Endodermal cell (in vitro differentiated cells): Measurements from ENCODE around the gene FH. TPM values are rescaled to one million over a fixed set of nuclear protein-coding genes. Genes with fewer than 3 reads are reported as not detected.

Source experiments
- DNase-seq: peaks from one replicate; pipeline ENCODE4 v3.0.0-alpha.2; 2017
- H3K27ac ChIP-seq: 2 replicates; pipeline ENCODE4 v1.5.1; 2013; ENCODE audit warnings: mild to moderate bottlenecking, low read depth, low read length, moderate library complexity
- H3K27me3 ChIP-seq: 2 replicates; pipeline ENCODE4 v1.6.1; 2013; ENCODE audit warnings: mild to moderate bottlenecking, low read length, moderate library complexity; ENCODE audit not compliant: insufficient read depth, control insufficient read depth, poor library complexity, severe bottlenecking
- H3K36me3 ChIP-seq: 2 replicates; pipeline ENCODE4 v1.7.0; 2013; ENCODE audit warnings: mild to moderate bottlenecking, low read length, moderate library complexity; ENCODE audit not compliant: control insufficient read depth, insufficient read depth
- H3K4me1 ChIP-seq: one replicate; pipeline ENCODE4 v1.7.0; 2013; ENCODE audit warnings: low read length; ENCODE audit not compliant: control insufficient read depth, insufficient read depth
- H3K4me3 ChIP-seq: 2 replicates; pipeline ENCODE4 v1.5.1; 2013; ENCODE audit warnings: mild to moderate bottlenecking, low read length, moderate library complexity
- H3K9ac ChIP-seq: 2 replicates; pipeline ENCODE4 v1.6.1; 2013; ENCODE audit warnings: mild to moderate bottlenecking, low read length, moderate library complexity; ENCODE audit not compliant: poor library complexity, severe bottlenecking; ENCODE audit errors: extremely low read depth
- H3K9me3 ChIP-seq: 2 replicates; pipeline ENCODE4 v1.6.1; 2013; ENCODE audit warnings: mild to moderate bottlenecking, low read length, moderate library complexity; ENCODE audit not compliant: control insufficient read depth
- H3K27ac Mint-ChIP-seq: 2 replicates; pipeline ENCODE4 v1.8.0; 2020; ENCODE audit warnings: mixed read lengths
- H3K27me3 Mint-ChIP-seq: 2 replicates; pipeline ENCODE4 v1.8.0; 2021; ENCODE audit warnings: mild to moderate bottlenecking, mixed read lengths; ENCODE audit not compliant: insufficient read depth
- H3K36me3 Mint-ChIP-seq: 2 replicates; pipeline ENCODE4 v1.8.0; 2020; ENCODE audit warnings: low read depth, mixed read lengths
- H3K4me1 Mint-ChIP-seq: 2 replicates; pipeline ENCODE4 v1.8.0; 2020; ENCODE audit warnings: mixed read lengths
- H3K4me3 Mint-ChIP-seq: 2 replicates; pipeline ENCODE4 v1.8.0; 2020; ENCODE audit warnings: mild to moderate bottlenecking, moderate library complexity, mixed read lengths
- H3K9me3 Mint-ChIP-seq: 2 replicates; pipeline ENCODE4 v1.8.0; 2020; ENCODE audit warnings: mild to moderate bottlenecking, mixed read lengths
- WGBS, 2 experiments: methylation state at CpG; one replicate each; pipeline versions ENCODE4 v1.1.5 to v1.1.7; 2013; ENCODE audit warnings: missing lambda C conversion rate in 2 of 2, mixed read lengths in 1 of 2; ENCODE audit not compliant: insufficient coverage in 1 of 2, insufficient read length in 1 of 2; 5-methylcytosine and 5-hydroxymethylcytosine counted together
- total RNA-seq, 2 donors: library from RNA; stranded (reverse); fragmentation: NEBNext Ultra II Directional in 1 of 2; extraction: Animal tissue kit (Norgen Biotek cat#: 25700) in 1 of 2; gene quantifications; 2 replicates in 1 of 2; 3 replicates in 1 of 2; pipeline ENCODE4 v1.2.1, GENCODE V29; 2021
- TF ChIP-seq, protein P1 (sequence below): fragments of 200-600 bp; sonication (generic); conservative IDR thresholded peaks from 2 replicates; pipeline ENCODE4 v1.5.0; 2021; ENCODE audit warnings: antibody characterized with exemption, mild to moderate bottlenecking

Gene FH
- total RNA-seq, 2 donors from 2014 or later = 65.5 to 66.7 TPM

GRCh38 chr1:241473026-241473425, 46.5 kb downstream of the FH start:
- no peaks in the 10 kb centered on the region for H3K9me3 ChIP-seq
- Mint-ChIP-seq H3K4me3 (no peak overlapping the region), H3K9me3 (no peaks in the 10 kb centered on the region), H3K27ac (no peak overlapping the region), H3K4me1 (no peaks in the 10 kb centered on the region), H3K36me3 (no peaks in the 10 kb centered on the region), H3K27me3 (no peaks in the 10 kb centered on the region)
- H3K27me3 ChIP-seq = no peaks in the 10 kb centered on the region
- H3K27ac ChIP-seq = no peak overlapping the region
- WGBS, 2 experiments = 63 to 81% methylated on average over 1 of the region's 1 CpG
- H3K36me3 ChIP-seq = no peaks in the 10 kb centered on the region
- H3K9ac ChIP-seq = no peak overlapping the region
- H3K4me3 ChIP-seq = no peak overlapping the region
- TF ChIP-seq, protein P1, sequence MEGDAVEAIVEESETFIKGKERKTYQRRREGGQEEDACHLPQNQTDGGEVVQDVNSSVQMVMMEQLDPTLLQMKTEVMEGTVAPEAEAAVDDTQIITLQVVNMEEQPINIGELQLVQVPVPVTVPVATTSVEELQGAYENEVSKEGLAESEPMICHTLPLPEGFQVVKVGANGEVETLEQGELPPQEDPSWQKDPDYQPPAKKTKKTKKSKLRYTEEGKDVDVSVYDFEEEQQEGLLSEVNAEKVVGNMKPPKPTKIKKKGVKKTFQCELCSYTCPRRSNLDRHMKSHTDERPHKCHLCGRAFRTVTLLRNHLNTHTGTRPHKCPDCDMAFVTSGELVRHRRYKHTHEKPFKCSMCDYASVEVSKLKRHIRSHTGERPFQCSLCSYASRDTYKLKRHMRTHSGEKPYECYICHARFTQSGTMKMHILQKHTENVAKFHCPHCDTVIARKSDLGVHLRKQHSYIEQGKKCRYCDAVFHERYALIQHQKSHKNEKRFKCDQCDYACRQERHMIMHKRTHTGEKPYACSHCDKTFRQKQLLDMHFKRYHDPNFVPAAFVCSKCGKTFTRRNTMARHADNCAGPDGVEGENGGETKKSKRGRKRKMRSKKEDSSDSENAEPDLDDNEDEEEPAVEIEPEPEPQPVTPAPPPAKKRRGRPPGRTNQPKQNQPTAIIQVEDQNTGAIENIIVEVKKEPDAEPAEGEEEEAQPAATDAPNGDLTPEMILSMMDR = no peak
- no peaks in the 10 kb centered on the region for H3K4me1 ChIP-seq
- DNase-seq = no peak

DNA sequence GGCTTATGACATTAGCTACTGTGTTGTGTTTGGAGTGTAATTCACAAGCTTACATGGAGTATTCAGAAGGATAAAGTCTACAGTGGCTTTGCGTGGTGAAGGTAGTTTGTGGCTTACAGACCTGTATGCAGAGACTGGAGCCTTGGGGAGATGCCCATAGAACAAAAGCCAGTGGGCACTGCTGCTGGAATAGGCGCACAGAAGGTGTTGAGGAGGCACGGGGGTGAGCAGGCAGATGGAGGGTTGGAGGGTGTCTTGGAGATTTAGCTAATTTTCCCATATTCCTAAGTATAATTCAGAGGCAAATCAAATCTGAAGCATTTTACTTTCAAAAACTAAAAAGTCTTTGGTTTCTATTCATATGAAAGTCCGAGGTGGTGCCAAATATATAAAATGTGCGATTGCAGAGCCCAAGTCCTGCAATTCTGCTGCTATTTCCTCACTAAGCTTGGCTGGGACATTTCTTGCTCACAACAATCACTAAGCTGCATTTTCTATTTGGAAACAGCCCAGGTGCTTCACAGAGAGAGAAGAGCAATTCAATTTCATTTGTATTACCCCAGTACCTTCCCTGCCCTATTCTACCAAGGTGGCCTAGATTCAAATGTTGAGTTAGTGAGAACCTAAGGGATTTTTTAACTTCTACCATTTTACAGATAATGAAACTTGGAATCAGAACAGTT, 48.5 kb downstream of the FH start:
- H3K36me3 Mint-ChIP-seq = peaks cover 2% of the 10 kb centered on the region
- Histone ChIP-seq H3K27me3 (no peaks in the 10 kb centered on the region), H3K27ac (no peak overlapping the region), H3K9ac (no peak overlapping the region), H3K4me1 (no peaks in the 10 kb centered on the region), H3K4me3 (no peak overlapping the region), H3K36me3 (no peaks in the 10 kb centered on the region), H3K9me3 (no peaks in the 10 kb centered on the region)
- no peaks in the 10 kb centered on the region for H3K4me1 Mint-ChIP-seq
- DNase-seq = no peak
- 92 to 100% methylated on average over 3 to 5 of the region's 5 CpGs for WGBS, 2 experiments
- H3K27ac Mint-ChIP-seq = no peak overlapping the region
- no peak overlapping the region for H3K4me3 Mint-ChIP-seq
- TF ChIP-seq, protein P1 = no peak
- H3K9me3 Mint-ChIP-seq = peaks cover 5% of the 10 kb centered on the region
- no peaks in the 10 kb centered on the region for H3K27me3 Mint-ChIP-seq

GRCh38 chr1:241470361-241470760, 49.2 kb downstream of the FH start:
- H3K4me3 ChIP-seq = no peak overlapping the region
- TF ChIP-seq, protein P1 = no peak
- peaks cover 2% of the 10 kb centered on the region for H3K36me3 Mint-ChIP-seq
- no peak overlapping the region for H3K27ac Mint-ChIP-seq
- no peaks in the 10 kb centered on the region for H3K27me3 Mint-ChIP-seq
- H3K9ac ChIP-seq = no peak overlapping the region
- no peaks in the 10 kb centered on the region for H3K9me3 ChIP-seq
- H3K4me1 Mint-ChIP-seq = no peaks in the 10 kb centered on the region
- no peaks in the 10 kb centered on the region for H3K4me1 ChIP-seq
- DNase-seq = no peak
- H3K36me3 ChIP-seq = no peaks in the 10 kb centered on the region
- no peak overlapping the region for H3K27ac ChIP-seq
- no peak overlapping the region for H3K4me3 Mint-ChIP-seq
- H3K9me3 Mint-ChIP-seq = peaks cover 5% of the 10 kb centered on the region
- H3K27me3 ChIP-seq = no peaks in the 10 kb centered on the region
- WGBS, 2 experiments = 91 to 93% methylated on average over 3 of the region's 3 CpGs
